Fibroblast of the aortic adventitia (primary cell): ENCODE results near the gene TXNIP. TPM values are rescaled to one million over a fixed set of nuclear protein-coding genes. Genes with fewer than 3 reads are reported as not detected.

Experiments
- DNase-seq: peaks from one replicate; pipeline ENCODE4 v3.0.0-alpha.2; 2010; ENCODE audit warnings: low read depth
- H3K4me3 ChIP-seq: 2 replicates; pipeline ENCODE4 v1.5.1; 2011; ENCODE audit warnings: low read depth, mild to moderate bottlenecking, control low read depth, low read length, moderate library complexity
- CTCF ChIP-seq: IDR thresholded peaks from 2 replicates; pipeline ENCODE4 v1.5.1; 2011; ENCODE audit warnings: mild to moderate bottlenecking, low read length, control low read depth, inconsistent platforms; ENCODE audit not compliant: insufficient read depth
- total RNA-seq: library from RNA; depleted of rRNA; stranded (reverse); fragments of >200 nt; gene quantifications from 2 replicates; pipeline ENCODE4 v1.2.3, GENCODE V29; 2012; ENCODE audit warnings: low replicate concordance

TXNIP gene
- total RNA-seq, 1 donor: 73.0 TPM

- peak overlapping the region; percentile 71 for H3K4me3 ChIP-seq
- DNase-seq: no peak
- TF ChIP-seq CTCF: no peak
Measured at GRCh38 chr1:145961425-145962156, 34.8 kb downstream of the TXNIP start.

- no peak for TF ChIP-seq CTCF
- DNase-seq: no peak
- H3K4me3 ChIP-seq: peak overlapping the region; percentile 71
Measured at GRCh38 chr1:145961109-145961424, 35.3 kb downstream of the TXNIP start.

GRCh38 chr1:145960468-145961108 lies 35.8 kb downstream of the TXNIP start:
- peak; percentile 49 for DNase-seq
- peak; percentile 25 for TF ChIP-seq CTCF
- H3K4me3 ChIP-seq: peak overlapping the region; percentile 71

GRCh38 chr1:145959957-145960467 lies 36.4 kb downstream of the TXNIP start:
- peak overlapping the region; percentile 71 for H3K4me3 ChIP-seq
- DNase-seq: no peak
- TF ChIP-seq CTCF: no peak

GRCh38 chr1:145959333-145959732 lies 37.0 kb downstream of the TXNIP start:
- TF ChIP-seq CTCF: no peak
- no peak overlapping the region for H3K4me3 ChIP-seq
- no peak for DNase-seq

- DNase-seq: no peak
- TF ChIP-seq CTCF: no peak
- H3K4me3 ChIP-seq: no peak overlapping the region
Measured at GRCh38 chr1:145958734-145959133, 37.6 kb downstream of the TXNIP start.
